Dermis microvascular lymphatic vessel endothelial cell (primary cell): ENCODE data around the gene SLC7A8. TPM values are rescaled to one million over a fixed set of nuclear protein-coding genes. Genes with fewer than 3 reads are reported as not detected.

Experiments
- DNase-seq, 2 donors: peaks; one replicate each; pipeline versions ENCODE4 v3.0.0 to v3.0.0-alpha.2; 2010; ENCODE audit warnings: low read depth in 2 of 2
- total RNA-seq: library from RNA; depleted of rRNA; stranded (reverse); fragments of >200 nt; gene quantifications from 2 replicates; pipeline ENCODE4 v1.2.1, GENCODE V29; 2014

SLC7A8 gene
- total RNA-seq, 1 donor from 2014 or later = 0.13 TPM

DNA sequence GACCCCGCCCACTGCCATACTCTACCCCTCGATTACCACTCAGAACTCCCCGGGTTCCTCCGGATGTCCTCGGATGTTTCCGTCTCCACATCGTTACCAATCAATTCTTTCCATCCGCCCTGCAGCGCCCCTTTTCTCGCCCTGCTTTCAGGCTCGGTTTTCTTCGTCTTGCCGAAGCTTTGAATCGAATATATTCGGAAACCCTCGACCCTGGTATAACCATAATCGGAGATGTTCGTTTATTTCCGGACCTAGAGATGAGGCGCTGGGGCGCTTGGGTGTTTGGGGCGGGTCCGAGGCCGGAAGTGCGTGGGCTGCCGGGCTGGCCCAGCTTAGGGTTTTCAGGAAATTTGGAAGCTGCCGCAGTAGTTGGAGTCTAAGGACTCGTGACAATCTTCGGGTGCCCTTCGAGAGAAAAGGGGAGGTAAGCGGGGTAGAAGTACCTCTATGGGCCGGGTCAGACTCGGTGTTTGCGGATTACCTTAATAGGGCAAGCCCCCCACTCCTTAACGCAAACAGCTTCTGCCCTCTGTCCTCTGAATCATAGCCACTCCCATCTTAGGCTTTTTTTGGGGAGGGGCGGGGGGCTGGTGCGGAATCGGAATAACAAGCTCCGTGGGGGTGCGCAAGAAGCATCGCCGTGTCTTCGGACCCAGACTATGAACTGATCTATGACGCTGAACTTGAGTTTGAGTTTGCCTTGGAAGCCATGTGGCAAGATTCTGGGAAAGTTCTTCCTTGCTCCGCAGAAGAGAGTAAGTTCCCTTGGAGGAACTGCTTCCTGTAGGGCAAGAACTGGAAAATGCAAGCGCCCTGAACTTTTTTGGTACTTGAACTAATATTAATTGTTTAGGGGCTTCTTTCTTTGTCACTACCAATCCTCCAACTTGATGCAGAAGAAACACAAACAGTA lies 88.0 kb downstream of the SLC7A8 start, which contains the start of gene C14orf119:
TSS of gene C14orf119 (plus strand) at position 310 of the 913 bp plus-strand sequence. CDS start 2,154 bp downstream, outside the sequence.
- peak; percentile 99 for DNase-seq

DNA sequence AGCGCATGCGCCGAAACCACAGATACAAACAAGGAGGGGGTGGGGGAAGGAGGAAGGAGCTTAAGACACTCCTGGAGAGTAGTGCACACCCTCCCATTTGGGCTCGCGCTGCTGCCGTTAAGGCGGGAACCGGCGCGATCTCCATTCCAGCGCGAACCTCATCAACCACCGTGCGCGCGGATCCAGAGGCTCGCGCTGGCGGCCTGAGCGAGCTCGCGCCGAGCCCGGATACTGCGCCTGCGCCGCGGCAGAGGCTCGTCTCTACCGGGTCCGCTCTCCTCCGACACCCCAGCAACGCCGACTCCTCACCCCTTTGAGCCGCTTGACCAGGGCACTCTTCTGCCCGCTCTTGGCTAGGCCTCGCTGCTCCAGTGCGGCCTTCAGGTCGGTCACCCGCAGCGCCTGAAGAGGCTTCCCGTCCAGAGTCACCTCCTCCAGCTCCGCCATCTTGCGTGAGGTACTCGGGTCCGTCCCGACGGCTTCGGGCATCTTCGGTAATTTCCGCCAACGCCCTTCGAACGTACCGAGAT lies 88.7 kb downstream of the SLC7A8 start, which contains the start of gene ACIN1:
TSS of gene ACIN1 (minus strand) at position 471 of the 530 bp plus-strand sequence. CDS start at position 447, 24 bp downstream.
- DNase-seq = peak; percentile 54 to 89

DNA sequence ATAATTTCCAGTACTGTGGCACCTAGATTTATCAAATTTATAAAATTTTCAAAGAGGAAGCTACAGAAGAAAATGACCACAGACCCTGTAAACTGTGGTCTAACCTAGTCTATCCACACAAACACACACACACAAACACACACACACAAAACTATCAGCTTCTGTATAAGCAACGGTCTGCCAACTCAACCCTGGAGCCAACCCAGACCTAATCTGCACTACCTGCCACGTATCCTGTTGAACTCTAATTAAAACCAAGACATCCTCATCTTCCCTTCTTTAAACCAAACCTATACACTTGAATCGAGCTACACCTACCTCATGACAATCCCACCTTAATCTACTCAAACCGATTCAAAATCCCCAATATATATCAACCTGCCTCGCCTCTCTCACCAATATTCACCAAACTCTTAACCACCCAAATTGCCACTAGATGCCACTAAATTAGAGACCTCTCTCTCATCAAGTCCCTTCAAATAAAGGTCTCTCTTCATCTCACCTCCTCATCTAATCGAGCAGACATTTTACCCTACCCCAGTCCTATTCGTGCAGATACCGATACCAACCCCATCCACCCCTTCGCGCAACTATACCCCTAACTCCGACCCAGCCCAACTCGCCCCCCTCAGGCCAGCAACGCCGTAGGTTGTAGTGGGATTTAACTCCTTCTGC lies 89.3 kb downstream of the SLC7A8 start:
- DNase-seq = peak in 1 of 2 donors; percentile 26

DNA sequence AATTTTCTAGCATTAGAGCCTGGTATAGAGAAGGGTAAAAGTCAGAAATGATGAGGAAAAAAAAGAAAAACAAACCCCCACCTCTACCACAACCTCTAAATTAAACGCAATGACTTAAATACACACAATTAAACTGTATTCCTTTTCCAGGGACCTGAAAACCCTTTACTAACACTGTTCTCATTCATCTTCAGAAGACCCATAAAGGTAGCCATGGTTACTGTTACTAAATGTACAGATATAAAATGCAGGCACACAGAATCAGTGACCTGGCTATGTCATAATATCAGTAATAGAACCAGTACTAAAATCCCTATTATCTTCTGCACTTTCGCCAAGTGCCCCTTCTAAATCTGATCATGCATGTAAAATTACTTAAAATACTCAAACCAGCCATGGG lies 89.9 kb downstream of the SLC7A8 start:
- no peak for DNase-seq

DNA sequence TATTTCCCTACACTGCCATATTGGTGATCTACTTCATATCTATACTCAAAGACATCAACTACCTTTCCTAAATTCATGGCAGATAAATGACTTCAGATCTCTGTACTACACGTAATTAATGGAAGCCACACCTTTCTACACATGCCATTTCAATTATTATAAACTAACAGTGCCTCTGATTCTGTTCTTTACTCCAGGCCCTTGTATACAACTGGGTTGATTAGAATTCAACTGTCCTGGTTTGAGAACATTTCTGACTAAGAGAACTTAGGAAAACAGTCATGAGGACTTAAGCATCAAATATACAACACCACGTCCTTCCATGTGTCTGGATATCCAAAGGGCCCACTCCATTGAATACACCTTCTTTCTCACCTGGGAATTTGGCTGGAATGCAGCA lies 90.4 kb downstream of the SLC7A8 start:
- no peak for DNase-seq

DNA sequence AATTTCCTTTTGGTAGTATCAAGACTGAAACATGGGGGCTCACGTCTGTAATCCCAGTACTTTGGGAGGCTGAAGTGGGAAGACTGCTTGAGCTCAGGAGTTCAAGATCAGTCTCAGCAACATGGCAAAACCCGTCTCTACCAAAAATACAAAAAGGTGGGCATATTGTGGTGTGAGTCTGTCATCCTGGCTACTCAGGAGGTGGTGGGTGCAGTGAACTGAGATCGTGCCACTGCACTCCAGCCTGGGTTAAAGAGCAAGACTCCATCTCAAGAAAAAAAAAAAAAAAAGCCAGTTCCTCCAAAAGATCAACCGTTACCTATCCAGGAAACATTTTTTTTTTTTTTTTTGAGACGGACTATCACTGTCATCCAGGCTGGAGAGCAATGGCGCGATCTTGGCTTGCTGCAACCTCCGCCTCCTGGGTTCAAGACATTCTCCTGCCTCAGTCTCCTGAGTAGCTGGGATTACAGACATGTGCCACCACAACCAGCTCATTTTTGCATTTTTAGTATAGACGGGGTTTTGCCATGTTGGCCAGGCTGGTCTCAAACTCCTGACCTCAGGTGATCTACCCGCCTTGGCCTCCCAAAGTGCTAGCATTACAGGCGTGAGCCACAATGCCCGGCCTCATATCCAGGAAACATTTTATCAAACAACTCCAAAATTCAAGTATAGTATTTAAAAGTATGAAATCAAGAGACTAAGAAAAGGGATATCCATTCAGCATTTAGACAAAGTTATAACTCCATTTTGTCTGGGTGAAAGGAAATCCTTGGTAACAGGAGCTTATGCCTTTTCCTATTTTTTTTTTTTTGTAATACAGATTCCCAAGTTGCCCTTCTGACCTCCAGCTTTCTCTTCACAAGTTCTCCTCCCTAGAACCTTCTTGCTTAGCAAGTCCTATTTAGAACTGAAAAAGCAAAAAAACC lies 91.9 kb downstream of the SLC7A8 start:
- DNase-seq = no peak

DNA sequence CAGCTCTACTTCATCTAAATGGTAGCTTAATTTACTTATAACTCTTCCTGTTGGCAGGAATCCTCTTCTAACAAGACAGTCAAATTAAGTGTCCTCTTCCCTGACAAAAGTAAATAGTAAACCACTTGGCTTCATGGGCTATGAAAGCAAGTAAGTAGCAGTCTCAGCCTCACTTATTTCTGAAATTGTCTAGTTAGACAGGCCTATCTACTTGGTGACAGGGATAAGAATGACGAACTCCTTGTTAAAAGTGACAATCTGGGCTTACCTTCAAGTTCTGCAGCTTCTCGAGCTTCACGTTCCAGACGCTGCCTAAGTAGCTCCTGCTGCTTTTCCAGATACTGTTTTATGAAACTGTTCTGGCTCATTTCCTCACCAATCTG lies 93.2 kb downstream of the SLC7A8 start:
- DNase-seq = no peak

DNA sequence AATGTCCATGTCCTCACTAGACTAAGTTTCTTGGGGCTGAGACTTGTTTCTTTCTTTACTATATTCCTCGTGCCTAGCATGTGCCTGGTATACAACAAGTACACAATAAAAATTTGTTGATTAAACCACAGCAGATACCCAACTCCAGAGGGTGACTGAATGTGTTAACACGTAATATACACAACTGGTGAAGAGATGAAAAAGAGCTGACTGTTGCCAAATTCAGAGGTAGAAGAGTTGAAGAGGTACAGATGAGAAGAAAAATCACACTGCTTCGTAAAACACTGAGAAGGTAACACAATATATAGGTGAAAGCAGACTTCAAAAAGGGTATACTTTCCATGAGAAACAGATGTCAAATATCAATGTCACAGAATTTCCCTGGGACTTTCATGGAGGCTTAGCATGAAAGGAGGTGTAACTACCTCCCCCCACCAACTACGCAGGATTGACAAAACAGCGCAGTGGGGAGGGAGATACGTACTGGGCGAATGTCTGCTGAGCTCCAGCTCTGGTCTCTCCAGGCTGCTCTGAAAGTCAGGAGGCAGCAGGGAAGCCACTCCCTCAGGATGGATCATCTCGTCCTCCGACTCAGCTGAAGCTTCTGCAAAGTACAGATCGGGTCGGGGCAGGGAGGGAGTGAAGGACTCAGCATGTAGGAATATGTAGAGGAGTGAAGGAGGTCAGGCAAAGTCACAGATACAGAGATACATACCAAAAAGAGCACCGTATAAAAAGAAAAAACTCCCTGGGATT lies 93.8 kb downstream of the SLC7A8 start:
- no peak for DNase-seq

DNA sequence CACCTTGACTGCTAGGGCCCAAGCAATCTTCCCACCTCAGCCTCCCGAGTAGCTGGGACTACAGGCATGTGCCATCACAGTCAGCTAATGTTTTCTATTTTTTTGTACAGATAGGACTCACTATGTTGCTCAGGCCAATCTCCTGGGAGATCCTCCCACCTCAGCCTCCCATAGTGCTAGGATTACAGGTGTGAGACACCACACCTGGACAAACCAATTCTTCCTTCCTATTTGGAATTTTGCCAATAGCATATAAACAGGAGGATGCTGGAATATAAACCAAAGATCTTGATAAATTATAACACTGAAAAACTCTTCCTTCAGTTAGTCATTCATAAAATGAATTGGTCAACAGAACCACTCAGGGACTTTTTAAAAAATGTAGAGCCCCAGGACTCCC lies 96.9 kb downstream of the SLC7A8 start:
- no peak for DNase-seq

DNA sequence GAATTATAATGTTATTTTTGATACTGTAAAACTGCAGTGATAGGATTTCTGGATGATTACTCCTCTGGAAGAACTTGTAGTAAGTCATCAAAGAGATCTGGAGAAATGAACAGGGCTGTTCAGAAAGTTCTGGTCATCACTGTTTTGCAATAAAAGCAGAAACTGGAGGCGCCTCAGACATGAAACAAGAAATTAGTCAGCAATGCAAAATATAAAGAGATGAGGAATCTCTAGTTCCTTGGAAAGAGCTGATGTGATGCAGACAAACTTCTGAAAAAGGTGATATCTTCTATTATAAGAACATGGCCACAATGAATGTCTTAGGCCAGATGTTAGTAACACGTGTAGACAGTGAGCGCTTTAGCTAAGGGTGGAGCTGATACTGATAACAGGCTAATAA lies 98.0 kb downstream of the SLC7A8 start:
- no peak for DNase-seq

DNA sequence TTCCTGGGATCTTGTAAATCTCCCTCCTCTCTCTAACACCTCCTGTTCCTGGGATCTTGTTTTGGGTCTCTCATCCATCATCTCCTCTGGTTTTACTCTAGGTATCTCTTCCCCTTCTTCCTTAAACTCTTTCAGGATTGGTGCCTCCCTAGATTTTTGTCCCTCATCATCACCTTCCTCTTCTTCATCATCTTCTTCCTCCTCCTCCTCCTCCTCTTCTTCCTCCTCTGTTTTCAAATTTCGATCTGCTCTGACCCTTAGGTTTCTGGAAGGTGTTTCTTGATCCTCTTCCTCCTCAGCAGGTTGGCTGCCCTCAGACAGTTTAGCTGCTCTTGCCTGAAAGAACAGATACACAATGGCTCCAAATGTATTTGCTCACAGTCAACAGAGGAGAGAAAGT lies 103.0 kb downstream of the SLC7A8 start:
- DNase-seq = no peak

DNA sequence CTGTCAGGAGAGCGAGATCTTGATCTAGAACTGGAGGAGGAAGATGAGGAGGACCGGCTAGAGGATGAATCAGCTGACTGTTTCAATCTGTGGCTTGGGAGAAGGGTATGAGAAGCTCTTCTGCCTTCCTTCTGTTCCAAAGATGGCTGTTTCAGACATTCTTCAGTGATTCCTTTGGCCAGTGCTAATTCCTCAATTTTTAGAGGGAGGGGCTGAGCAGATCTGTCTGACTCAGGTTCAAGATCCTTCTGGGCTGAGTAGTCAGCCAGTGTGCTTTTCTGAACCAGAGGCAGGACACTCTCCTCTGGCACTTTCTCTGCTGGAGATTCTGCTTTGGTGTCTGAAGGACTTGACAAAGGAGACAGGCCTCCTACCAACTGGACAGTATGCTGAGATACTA lies 103.7 kb downstream of the SLC7A8 start:
- DNase-seq = no peak

DNA sequence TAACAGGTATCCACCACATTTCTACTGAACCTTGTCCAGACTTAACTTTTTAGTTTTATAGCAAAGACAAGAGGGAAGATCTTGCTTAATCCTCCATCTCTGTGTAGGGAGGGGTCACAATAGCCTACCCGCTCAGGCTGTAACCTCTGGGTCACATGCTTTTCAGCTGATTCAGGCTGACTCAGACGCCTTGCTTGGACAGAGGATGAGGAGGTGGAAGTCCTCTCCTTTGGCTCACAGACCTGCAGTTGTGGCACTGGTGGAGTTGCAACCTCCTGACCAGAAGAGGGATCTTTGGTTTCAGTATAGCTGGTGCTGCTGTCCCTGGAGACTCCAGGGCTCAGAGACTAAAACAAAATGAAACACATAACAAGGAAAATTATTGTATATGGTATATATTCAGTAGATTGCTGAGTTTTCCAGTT lies 104.8 kb downstream of the SLC7A8 start:
- DNase-seq = peak in 1 of 2 donors; percentile 87

DNA sequence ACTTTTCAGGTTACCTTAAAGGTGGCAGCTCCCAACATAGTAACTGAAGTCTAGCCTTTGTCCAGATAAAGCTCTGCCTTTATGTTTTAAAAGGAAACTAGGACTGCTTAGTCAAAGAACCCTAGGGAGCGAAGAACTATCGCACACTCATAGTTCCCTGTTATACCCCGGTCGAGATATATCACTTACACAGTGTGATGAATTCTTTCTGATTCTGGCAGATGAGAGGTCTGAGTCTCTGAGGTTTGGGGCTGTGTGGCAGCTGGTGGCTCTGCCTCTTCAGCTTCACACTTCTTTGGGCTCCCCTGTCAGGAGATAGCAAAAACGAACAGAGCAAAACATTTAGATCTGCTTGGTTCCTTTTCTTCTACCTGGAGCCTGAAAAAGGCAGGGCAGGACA lies 105.5 kb downstream of the SLC7A8 start:
- DNase-seq = no peak

DNA sequence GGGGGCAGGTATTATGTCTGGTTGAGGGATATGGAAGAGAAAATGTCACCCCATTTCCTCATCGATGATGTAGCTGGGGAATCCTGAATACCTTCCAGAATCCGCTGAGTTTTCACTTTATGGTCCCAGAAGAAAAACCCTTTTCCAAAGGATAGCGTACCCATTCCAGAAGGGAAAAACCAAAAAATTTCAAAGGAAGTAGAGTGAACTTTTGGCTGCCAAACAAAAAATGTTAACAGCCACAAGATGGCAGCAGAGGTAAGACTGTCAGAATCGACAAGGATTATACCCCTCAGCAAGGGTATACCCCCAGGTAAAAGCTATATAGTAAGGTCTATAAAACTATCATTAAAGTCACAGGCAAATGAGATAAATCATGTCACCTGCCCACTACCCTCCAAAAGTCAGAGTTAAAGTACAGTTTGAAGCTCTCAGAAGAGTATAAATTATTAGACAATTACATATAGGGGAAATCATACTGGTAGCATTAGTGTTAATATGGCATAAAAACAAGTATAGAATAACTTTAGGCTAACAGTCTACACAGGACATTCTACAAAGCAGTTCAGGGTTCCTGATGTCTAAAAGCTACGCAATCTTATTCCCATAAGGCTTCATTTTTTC lies 106.6 kb downstream of the SLC7A8 start:
- peak in 1 of 2 donors; percentile 51 for DNase-seq

Other genes with a start within 250 kb of the SLC7A8 start
- gene HAUS4, start 226.6 kb downstream of the SLC7A8 start, total RNA-seq = 14.5 and 29.7 TPM in 2 replicates
- 35.7 and 40.3 TPM in 2 replicates for gene AJUBA, start 201.1 kb downstream of the SLC7A8 start, total RNA-seq
- gene C14orf93, start 173.5 kb downstream of the SLC7A8 start, total RNA-seq = 4.1 and 4.4 TPM in 2 replicates
- 216 and 232 TPM in 2 replicates for gene PSMB5, start 148.8 kb downstream of the SLC7A8 start, total RNA-seq
- not detected in 2 replicates for gene PSMB11, start 141.4 kb downstream of the SLC7A8 start, total RNA-seq
- gene CDH24, start 126.1 kb downstream of the SLC7A8 start, total RNA-seq = 1.5 and 1.9 TPM in 2 replicates
- 36.8 and 43.0 TPM in 2 replicates for gene ACIN1, start 88.5 kb downstream of the SLC7A8 start, total RNA-seq
- gene C14orf119, start 88.2 kb downstream of the SLC7A8 start, total RNA-seq = 38.6 and 49.8 TPM in 2 replicates
- not detected in 2 replicates for gene CIROP, start 78.7 kb downstream of the SLC7A8 start, total RNA-seq
- not detected in 2 replicates for gene CEBPE, start 64.4 kb downstream of the SLC7A8 start, total RNA-seq
- not detected in 2 replicates for gene RNF212B, start 54.3 kb upstream of the SLC7A8 start, total RNA-seq
- 3.1 and 4.6 TPM in 2 replicates for gene HOMEZ, start 102.5 kb upstream of the SLC7A8 start, total RNA-seq
- gene PPP1R3E, start 119.2 kb upstream of the SLC7A8 start, total RNA-seq = 1.7 and 2.9 TPM in 2 replicates
- 10.9 and 16.3 TPM in 2 replicates for gene BCL2L2, start 123.2 kb upstream of the SLC7A8 start, total RNA-seq
- gene PABPN1, start 137.8 kb upstream of the SLC7A8 start, total RNA-seq = 67.0 and 90.6 TPM in 2 replicates
- gene SLC22A17, start 169.2 kb upstream of the SLC7A8 start, total RNA-seq = 0.13 and 0.38 TPM in 2 replicates
- gene EFS, start 181.5 kb upstream of the SLC7A8 start, total RNA-seq = not detected in 2 replicates
- under 0.01 TPM in 1 of 2 replicates, not detected in the other for gene IL25, start 189.1 kb upstream of the SLC7A8 start, total RNA-seq
- gene CMTM5, start 193.4 kb upstream of the SLC7A8 start, total RNA-seq = not detected in 2 replicates
- not detected in 2 replicates for gene MYH6, start 224.6 kb upstream of the SLC7A8 start, total RNA-seq